GM19099 (cell line): ENCODE data around the gene LCN10.

Source experiments
- POLR2A ChIP-seq: IDR thresholded peaks from 3 replicates; pipeline ENCODE4 v1.6.1; 2011; ENCODE audit warnings: low read depth; ENCODE audit not compliant: insufficient read length; ENCODE audit errors: extremely low read depth

Gene LCN10

DNA sequence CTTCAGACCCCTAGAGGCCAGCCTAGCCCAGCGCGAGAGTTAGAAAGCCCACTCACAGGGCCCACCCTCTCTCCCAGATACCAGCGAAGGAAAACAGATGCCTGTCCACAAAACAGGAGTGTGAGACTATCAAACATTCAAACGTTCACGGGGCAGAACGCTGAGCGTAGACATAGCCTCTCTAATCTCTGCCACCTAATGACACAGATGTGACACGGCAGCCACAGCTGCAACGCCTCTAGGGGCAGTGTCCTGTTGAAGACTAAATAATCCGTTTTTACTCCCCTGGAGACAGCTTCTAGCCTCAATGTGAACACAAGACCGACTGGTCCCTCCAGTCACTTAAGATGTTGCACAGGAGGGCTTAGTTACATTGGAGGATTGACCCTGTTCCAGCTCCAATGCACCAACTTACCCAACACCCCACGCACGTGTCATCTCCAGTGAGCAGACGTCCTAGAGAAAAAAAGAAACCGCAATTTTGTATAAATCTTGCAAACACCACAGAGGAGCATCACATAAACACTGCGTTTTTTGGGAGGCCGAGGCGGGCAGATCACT lies 16.0 kb downstream of the LCN10 start:
- no peak for TF ChIP-seq POLR2A

DNA sequence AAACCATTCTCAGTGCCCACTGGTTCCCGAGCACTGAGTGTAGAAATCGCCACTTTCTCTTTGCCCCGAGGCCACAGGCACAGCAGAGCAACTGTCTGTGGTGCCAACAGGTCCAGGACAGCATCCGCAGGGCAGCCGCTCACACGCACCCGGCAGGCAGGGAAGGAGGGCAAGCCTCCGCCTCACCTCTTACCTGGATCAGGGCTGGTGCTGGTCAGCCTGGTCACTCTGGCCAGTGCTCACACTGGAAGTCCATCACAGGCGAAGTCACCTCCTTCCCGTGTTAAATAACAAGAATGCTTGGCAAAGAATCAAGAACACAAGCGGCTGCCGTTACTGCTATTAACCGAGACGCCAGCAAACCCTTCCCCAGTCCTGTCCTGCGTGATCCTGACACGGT lies 16.6 kb downstream of the LCN10 start:
- TF ChIP-seq POLR2A: no peak

DNA sequence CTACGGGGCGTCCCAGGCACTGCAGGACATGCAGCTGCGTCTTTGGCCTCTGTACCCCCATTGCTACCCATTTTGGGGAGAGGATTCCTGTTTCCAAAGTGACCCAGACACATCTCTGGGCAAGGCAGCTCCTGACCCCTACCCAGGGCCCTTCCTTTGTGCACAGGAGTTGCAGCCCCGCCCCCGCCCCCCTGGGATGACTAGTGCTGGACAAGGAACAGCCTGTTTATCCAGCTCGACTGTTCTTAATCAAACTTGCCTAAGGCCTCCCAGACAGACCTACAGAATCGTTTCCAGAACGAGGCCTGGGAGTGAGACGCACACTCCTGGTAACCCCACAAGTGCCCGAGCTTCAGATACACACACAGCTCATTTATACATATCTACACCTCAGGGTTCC lies 17.1 kb downstream of the LCN10 start:
- TF ChIP-seq POLR2A: no peak

DNA sequence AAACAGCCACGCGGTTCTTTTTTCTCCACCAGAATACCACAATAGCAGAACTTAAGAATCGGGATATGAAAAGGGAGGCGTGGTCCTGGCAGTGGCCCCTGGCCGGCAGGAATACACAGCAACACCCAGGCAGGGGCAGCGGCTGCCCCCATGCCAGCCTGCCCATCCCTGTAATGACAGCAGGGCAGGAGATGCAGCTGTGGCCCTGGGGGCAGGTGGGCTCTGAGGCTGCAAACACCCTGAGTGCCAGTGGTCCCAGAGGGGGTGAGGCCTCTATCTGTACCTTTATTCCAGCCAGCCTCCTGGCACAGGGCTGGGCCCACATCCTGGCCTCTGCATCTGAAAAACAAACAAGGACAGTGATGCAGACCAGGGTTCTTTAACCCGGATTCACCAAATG lies 18.0 kb downstream of the LCN10 start:
- TF ChIP-seq POLR2A: no peak

DNA sequence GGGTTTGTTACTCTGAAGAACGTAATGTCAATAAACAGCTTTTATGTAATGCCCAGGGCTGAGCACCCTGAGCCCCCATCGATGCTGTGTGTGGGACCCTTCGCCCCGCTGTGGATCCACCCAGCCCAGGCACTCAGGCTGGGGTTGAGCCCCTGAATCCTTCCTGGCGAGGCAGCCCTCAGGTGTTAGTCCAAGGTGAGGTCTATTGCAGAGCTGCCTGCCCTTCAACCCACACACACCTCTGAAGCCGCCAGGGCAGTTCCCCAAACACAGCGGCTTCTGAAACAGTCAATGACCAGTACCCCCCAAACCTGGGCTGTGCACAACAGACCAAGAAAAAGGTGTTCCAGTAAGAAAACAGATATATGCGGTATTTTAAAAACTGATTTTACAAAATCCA lies 18.8 kb downstream of the LCN10 start:
- TF ChIP-seq POLR2A: peak; percentile 1

DNA sequence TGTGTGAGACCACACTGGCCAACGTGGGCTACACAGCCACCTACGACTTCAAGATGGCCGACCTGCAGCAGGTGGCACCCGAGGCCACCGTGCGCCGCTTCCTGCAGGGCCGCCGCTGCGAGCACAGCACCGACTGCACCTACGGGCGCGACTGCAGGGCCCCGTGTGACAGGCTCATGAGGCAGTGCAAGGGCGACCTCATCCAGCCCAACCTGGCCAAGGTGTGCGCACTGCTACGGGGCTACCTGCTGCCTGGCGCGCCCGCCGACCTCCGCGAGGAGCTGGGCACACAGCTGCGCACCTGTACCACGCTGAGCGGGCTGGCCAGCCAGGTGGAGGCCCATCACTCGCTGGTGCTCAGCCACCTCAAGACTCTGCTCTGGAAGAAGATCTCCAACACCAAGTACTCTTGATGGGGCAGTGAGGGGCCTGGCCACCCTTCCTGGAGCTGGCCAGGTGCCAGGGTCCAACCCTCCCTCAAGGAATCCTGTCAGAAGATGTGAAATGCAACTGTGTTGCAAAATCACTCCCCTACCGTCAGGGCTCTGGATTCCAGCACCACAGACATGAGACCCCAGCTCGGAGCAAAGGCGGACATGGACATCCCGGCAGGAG lies 19.3 kb downstream of the LCN10 start:
- TF ChIP-seq POLR2A: peak; percentile 24

DNA sequence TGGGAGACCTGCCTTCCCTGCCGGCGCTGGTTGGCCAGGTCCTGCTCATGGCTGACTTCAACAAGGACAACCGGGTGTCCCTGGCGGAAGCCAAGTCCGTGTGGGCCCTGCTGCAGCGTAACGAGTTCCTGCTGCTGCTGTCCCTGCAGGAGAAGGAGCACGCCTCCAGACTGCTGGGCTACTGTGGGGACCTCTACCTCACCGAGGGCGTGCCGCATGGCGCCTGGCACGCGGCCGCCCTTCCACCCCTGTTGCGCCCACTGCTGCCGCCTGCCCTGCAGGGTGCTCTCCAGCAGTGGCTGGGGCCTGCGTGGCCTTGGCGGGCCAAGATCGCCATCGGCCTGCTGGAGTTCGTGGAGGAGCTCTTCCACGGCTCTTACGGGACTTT lies 19.8 kb downstream of the LCN10 start:
- no peak for TF ChIP-seq POLR2A

DNA sequence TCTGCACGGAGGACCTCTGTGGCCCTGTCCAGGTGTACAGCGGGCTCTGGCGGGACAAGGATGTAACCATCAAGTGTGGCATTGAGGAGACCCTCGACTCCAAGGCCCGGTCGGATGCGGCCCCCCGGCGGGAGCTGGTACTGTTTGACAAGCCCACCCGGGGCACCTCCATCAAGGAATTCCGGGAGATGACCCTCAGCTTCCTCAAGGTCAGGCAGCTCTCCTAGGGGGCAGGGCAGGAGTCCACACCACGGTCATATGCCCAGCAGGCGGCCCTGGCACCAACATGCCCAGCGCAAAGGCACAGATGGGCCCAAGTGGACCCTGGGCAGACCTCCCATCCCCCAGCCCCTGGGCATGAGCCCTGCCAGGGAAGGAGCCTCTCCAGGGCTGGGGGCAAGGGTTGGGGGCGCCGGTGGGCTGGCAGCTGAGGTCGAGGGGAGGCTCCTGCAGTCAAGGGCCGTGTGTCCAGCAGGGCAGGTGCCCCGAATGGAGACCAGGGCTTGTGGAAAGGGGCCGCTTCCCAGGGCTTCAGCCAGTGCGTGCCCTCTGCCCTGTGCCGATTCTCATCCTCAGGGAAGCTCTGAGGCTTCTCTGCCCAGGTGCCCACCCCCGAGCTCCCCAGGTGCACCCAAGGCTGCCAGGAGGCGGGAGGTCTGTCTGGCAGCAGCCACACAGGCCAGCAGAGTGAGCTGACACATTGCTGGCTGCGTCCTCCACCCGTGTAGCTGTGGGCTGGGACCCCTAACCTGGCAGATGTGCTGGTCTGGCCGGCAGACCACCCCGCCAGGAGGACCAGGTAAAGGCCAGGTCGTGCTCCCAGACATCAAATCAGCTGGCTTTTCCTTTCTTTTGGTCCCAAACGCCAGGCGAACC lies 20.4 kb downstream of the LCN10 start:
- no peak for TF ChIP-seq POLR2A

DNA sequence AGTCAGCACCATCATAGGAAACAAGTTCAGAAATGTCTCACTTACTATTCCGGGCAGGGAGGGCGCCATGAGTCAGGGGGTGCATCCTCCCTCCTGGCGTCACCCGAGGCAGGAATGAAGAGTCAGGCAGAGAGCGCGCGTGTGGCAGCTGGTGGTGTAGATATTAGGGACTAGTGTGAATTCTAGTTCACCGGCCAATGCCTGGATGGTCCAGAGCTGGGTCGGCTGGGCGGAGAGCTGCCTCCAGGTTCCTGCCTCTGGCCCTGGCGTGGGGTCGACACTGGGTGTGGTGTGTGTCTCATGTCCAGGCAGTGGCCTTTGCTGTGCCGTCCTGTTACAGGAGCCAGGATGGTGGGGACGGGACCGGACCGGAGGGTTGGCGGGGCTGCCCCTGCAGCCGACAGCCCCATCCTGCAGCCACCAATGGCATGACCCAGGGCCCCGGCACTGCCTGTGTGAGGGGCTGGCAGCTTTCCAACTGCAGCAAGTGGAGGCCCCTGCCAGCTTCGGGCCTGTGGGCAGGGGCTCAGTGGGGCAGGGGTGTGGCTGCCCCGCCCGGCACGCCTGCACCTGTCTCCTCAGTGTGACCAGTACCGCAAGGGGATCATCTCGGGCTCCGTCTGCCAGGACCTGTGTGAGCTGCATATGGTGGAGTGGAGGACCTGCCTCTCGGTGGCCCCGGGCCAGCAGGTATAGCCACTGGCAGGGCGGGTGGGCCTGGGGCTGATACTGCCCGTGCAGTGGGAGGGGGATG lies 21.2 kb downstream of the LCN10 start:
- peak; percentile 6 for TF ChIP-seq POLR2A

DNA sequence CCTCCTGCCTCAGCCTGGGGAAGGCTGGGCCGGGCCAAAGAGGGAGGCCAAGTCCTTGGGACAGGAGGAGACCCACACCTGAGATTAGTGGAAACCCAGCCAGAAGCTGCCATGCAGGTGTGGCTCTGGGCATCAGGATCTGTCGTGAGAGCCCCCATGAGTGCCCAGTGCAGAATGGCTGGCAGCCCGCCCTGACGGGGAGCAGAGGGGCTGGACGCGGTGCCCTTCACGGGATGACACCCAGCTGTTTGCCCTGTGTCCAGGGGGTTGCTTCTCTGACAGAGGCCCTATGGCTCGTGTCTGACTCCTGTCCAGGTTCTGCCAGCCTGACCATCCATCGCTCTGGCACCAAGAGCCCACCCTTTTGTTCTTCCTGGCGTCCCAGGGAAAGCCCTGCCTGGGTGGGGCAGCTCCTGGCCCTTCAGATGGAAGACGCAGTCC lies 21.8 kb downstream of the LCN10 start:
- TF ChIP-seq POLR2A: no peak

DNA sequence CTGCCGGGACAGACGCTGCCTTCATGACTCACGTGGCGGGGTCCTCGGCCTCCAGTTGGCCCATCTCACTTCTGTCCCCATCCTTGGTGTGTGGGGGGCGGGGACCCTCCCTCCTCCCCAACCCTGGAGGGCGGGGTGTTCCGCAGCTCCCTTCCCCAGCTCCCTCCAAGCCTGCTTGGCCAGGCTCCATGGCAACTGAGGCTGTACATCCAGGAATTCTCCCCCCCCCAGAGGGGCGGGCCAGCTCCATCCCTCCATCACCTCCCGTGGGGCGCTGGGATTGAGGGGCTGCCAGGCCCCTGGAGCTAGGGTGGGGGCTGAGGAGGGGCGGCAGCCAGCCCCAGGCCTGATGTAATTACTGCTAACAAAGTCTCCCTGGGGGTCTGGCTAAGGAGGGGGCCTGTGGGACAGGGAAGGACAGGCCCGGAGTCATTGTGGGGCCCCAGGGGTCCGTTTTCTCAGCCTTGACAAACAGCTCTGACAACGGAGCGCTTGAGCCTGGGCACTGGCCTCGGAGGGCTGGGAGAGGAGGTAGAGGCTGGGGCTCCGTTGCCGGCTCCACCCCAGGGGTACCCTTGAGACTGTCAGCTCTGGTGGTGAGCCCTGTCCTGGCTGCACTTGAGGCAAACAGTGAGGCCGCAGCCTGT lies 22.4 kb downstream of the LCN10 start:
- no peak for TF ChIP-seq POLR2A

DNA sequence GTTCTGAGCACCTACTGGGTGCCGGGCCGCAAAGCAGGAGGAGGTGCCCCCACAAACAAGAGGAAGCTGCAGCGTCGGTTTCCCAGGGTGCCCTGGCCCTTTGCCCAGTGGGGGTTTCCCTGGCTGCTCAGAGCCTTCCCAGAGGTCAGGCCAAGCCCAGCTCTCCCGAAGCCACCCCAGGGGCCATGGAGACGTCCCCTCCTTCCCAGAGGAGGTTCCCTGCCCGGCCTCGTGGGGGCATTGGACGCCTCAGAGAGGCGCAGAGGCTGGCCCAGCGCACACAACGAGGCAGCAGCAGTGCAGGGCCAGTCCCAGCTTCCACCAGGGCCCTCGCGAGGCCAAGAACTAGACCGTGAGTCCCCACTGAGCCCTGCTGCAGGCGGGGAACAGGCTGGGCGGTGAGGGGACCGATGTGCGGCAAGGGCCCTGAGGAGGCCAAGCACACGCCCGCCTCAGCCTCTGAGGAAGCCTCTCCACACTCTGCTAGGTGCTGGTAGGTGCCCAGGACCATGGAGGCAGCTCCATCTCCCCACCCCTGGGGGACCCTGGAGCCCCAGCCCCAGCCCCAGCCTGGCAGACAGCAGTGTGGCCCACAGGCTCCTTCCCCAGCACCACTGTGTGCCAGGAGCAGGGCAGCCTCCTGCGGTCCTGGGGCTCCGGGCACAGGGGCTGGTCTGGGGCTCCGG lies 23.4 kb downstream of the LCN10 start:
- no peak for TF ChIP-seq POLR2A

DNA sequence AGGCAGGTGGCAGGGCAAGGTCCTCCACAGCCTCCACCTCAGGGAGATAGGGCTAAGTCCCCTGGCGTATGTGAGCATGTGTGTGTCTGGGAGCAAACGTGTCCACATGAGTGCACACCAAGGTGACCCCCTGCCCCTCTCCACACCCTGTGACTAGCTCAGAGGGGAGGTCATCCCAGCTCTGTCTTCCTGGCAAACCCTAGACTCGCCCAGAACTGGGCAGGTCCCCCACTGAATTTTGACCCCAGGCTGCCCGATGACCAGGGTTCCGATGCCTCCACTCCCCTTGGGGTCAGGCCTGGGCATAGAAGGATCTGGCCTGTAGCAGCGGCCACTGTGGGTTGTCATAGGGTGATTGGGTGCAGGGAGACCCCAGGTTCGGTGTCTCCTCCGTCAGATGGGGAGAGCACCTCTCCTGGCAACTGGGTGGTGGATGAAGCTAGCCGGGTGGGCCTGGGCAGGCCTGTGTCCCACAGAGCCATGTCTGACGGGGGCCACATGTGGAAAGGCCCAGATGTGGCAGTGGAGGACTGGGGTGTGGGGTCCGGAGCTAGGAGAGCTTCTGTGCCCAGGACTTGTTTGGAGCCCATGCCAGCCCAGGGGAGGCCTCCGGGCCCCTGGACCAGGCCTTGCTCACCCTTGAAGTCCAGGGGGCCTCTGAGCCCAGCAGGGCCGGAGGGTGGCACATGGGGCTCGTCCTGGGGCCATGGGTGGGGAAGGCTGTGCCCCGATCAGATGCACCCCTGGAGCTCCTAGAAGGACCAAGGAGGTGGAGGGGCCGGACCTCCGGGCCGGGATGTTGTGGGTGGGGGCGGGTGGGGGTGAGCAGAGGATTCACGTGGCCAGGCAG lies 24.2 kb downstream of the LCN10 start:
- TF ChIP-seq POLR2A: no peak
